Fibroblast of skin of left biceps (primary cell): ENCODE measurements around the gene ZYX.
"Not testable (repeated sequence)": the region's sequence is repeated elsewhere in the genome, so short reads cannot be mapped to it uniquely, and the experiment has no call there.

ENCODE experiments used
- DNase-seq, 2 experiments: peaks; one replicate each; pipeline ENCODE4 v3.0.0-alpha.2; 2013; ENCODE audit warnings: low read depth in 2 of 2

Gene ZYX

GRCh38 chr7:143396625-143397556 is 15.7 kb downstream of the ZYX start:
- DNase-seq: no peak

DNA sequence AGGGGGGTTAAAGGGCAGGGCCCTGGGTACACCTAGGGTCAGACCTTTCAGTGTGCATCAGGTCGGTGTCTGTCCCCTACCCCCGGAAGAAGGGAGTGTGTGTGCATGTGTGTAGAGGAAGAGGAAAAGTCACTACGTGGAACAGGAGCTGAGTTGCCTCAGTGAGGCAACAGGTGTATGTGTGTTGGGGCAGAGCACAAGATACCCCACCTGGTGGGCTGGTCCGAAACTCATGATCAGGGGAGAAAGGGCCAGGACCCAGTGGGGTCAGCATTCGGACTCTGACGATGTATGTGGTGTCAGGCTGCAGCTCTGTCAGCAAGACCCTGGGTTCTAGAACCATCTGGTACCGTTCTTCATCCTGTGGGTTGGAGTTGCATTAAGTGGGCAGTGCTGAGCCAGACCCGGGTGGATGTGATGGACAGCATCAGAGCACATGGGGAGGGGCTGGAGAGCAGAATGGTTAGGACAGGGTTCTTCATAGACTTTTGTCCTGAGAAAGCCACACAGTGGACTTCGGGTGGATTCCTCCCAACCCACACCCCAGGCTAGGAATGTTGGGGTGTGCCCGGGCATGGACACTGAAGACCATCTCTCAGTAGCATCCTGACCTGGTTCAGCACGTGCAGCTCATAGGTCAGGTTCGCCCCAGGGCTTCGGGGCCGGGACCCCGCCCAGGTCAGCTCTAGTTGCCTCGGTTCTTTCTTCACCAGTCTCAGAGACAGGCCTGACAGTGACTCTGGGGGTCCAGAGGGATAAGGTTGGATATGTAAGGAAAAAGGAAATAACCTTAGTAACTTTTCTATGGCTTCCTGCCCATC is 16.8 kb downstream of the ZYX start:
- DNase-seq: no peak

DNA sequence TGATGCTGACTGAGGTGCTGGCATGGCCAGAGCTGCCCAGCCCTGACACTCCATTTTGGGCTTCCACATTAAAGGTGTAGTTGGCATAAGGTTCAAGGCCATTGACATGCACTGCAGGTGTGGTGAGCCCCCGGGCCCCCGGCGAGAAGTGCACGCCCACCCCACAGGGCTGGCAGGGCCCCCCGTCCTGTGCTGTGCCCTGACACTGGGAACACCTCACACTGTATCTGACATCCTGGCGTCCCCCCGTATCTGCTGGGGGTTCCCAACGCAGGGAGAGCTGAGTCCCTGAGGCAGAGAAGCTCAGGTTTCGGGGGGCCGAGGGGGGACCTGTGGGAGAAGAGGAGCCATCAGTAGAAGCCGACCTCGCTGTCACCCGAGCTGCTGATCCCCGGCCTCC is 17.5 kb downstream of the ZYX start:
- DNase-seq: no peak

GRCh38 chr7:143399151-143399550 is 18.0 kb downstream of the ZYX start:
- DNase-seq: no peak

DNA sequence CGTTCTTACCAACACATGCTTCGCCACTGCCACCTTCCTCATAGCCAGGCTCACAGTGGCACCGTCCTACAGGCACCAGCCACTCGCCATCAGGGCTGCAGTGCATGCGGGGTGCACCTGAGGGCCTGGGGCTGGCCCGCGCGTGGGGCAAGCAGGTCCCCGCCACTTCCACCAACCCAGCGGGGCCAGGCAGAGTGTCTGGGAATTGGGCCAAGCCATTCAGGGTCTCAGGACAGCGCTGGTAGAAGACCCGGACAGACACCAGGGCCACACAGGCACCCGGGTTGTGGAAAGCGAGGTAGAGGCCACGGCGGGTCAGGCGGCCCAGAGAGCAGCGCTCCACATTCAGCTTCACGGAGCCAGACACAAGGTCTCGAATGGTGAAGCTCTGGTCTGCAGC is 18.5 kb downstream of the ZYX start:
- DNase-seq: no peak

DNA sequence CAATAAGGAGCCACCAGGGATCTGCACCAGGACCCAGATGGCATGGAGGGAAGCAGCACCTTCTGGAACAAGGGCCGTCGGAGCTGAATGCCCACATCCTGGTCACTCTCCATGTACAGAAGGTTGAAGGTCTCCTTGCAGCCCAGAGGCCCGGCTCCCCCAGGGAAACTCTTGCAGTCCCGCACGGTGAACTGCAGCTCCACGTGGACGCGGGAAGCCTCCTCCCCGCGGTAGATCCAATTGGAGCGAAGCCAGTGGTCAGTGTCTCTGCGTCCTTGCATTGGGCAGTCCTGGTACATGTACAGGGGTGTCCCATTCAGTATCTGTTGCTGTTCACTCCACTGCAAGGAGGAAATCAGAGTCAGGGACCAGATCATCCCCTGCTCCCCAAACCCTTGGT is 20.1 kb downstream of the ZYX start:
- no peak for DNase-seq

GRCh38 chr7:143402233-143402632 is 21.1 kb downstream of the ZYX start:
- DNase-seq: not testable (repeated sequence)

DNA sequence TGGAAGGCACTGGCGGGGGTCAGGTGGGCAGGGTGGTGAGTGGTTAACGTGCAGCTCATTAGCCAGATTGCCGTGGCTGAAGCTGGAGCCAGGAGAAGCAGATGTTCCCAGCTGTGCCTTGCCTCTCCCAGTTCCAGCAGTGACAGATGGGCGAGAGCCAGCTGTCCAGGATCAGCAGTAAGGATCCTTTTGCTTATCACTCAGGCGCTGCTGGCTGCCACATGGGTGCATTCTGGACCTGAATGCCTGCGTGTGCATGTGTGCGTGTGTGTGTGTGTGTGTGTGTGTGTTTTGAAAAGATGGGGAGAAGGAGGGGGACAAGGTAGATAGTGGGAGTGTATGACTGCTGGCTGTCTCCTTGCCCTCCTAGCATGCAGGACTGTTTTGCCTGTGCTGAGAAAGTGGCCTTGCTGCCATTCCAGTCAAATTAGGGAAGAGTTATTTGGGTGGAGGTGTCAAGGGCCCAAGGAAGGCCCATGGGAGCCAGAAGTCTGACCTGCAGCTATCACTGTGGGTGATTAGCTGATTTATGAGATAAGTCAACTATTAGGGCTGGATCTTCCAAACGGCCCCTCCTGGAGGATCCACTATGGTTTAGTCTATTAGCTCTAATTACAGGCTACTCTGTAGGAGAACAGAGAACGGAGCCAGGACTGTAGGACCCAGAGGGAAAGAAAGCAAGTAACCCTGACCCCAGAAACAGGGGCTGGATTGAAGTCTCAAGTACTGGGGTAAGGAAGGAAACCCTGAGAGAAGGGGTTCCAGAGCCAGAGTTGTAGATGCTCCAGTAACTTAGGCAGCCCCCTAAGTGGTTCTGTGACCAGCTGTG is 24.2 kb downstream of the ZYX start:
- DNase-seq: no peak

DNA sequence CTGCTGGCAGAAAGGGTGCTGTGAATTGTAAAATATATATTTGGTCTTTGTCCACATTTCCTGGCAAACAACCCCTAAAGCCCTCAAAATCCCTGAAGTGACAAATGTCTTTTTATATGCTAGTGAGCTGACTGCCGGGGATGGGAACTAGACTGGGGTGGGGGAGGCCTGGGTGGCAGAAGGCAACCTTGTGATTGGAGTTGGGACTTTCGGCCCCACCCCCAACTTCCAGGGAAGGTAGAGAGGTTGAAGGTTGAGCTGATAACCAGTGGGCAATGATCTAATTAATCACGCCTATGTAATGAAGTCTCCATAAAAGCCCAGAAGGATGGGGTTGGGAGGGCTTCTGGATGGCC is 24.8 kb downstream of the ZYX start:
- DNase-seq: no peak

- no peak for DNase-seq
These were observed 26.4 kb downstream of the ZYX start for GRCh38 chr7:143407287-143408251.

DNA sequence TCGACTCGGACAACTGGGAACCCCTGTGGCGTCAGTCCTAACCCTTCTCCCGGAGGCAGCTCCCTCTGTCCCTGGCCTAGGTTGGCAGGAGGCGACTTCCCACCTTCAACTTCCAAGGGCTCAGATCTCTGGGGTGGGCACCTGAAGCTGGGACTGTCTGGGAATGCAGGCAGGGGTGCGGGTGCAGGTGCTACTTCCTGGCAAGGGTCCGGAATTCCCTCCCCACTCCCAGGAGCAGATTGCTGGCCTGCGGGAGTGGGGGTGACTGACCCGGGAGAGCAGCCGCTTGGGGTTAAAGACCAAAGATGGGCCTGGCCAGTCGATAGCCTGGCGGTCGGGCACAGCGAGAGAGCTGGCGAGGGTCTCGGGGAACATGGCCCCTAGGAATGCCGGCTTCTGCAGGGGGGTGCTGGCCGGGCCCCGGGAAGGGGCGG is 27.1 kb downstream of the ZYX start:
- DNase-seq: no peak

DNA sequence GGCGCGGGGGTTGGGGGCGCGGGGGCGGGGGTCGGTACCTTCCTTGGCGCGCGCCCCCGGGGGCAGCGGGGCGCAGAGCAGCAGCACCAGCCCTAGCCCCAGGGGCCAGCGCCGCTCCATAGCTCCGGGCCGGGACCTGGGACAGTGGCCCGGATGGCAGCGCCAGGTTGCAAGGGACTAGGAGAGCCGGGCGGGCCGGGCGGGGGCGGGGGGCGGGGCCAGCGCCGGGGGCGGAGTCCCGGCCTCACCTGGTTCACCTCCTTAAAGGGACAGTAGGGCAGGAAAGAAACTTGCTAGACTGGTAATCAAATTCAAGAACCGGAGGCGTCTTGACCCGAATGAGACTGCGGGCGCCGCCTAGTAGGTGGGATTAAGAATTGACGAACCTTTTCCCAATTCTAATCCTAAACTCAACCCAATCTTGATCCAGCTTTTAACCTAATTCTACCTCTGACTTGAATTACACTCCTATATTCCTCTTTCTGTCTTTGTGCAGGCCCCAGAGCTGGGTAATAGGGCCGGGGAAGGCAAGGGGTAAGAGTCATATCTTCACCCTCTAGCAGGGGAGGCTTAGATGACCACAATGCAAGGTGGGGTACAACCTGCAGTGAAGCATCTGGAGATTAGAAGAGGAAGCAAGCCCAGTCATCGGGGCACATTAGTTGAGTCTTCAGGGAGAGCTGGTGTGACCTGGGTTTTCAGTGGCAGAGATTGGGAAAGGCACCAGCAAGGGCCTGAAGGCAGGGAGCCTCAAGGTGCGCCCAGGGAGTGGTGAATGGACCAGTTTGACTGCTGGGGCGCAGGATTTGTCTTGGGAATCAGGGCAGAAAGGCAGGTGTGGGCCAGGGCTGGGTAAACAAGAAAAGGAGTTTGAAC is 27.8 kb downstream of the ZYX start, which contains the start of gene EPHA1:
EPHA1 (minus strand) TSS at position 171 of the 876 bp plus-strand sequence; CDS start at position 120, 51 bp downstream.
- no peak for DNase-seq

DNA sequence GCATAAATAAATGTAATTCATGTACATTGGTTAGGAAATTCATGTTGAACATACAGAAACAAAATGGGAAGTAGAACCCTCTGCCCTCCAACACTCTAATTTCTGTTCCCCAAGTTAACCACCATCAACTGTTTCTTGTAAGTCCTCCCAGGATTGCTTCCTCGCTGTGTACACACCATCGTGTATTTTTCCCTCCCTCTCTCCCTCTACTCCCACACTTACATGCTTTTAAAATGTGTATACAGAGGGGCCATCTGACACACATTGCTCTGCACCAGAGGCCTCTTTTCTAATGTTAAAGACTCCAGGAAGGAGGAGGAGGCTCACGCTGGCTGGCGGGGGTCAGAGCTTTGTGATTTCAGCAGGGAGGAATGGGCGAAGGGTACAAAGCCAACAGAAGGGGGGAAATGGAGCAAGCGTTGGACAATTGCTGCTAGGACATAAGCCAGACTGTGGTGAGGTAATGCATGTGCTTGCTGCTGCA is 29.4 kb downstream of the ZYX start:
- peak; percentile 21 to 28 for DNase-seq

- no peak for DNase-seq
These were observed 31.0 kb downstream of the ZYX start for GRCh38 chr7:143411976-143412708.

DNA sequence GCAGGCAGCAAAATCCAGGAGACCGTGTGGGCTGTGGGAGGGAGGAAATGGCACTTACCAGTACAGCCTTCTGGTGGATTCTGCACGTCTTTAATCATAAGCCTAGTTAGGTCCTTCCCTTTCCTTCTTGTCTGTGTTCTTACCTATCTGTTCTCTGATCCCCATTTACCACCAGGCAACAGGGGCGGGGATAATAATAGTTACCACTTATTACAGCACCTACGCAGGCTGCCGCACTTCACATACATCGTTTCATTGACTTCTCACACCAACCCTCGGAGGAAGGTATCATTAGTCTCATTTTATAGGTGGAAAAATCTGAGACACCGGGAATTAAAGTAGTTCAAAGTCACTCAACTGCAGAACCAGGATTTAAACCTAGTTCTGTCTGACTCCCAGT is 32.0 kb downstream of the ZYX start:
- DNase-seq: no peak

DNA sequence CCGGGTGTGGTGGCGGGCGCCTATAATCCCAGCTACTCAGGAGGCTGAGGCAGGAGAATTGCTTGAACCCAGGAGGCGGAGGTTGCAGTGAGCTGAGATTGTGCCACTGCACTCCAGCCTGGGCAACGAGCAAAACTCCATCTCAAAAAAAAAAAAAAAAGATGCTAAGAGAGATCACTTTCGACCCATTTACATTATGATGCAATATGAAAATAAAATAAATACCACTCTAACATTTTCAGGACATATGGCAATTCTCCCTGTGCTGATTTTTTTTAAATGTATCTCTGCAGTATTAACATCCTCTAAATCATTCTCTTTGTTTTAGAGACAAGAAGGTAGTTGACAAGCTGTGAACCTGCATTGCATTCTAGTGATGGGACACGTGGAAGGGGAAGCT is 34.1 kb downstream of the ZYX start:
- DNase-seq: not testable (repeated sequence)

GRCh38 chr7:143415742-143416397 is 34.7 kb downstream of the ZYX start:
- DNase-seq: no peak

GRCh38 chr7:143416565-143417149 is 35.5 kb downstream of the ZYX start:
- DNase-seq: peak in 1 of 2 experiments; percentile 23
